C4-2B (cell line): ENCODE data around the gene CRY2.
"Not testable (repeated sequence)": the region's sequence is repeated elsewhere in the genome, so short reads cannot be mapped to it uniquely, and the experiment has no call there.

Experiments used
- H3K27ac ChIP-seq: fragments of 450-650 bp; 2 replicates; pipeline ENCODE4 v1.5.1; 2017
- ZFX ChIP-seq: fragments of 450-650 bp; IDR thresholded peaks from 2 replicates; pipeline ENCODE4 v1.6.1; 2017
- TF ChIP-seq, protein P1 (sequence below): fragments of 450-650 bp; conservative IDR thresholded peaks from 2 replicates; pipeline ENCODE4 v1.5.1; 2017; ENCODE audit warnings: mild to moderate bottlenecking

Gene CRY2

DNA sequence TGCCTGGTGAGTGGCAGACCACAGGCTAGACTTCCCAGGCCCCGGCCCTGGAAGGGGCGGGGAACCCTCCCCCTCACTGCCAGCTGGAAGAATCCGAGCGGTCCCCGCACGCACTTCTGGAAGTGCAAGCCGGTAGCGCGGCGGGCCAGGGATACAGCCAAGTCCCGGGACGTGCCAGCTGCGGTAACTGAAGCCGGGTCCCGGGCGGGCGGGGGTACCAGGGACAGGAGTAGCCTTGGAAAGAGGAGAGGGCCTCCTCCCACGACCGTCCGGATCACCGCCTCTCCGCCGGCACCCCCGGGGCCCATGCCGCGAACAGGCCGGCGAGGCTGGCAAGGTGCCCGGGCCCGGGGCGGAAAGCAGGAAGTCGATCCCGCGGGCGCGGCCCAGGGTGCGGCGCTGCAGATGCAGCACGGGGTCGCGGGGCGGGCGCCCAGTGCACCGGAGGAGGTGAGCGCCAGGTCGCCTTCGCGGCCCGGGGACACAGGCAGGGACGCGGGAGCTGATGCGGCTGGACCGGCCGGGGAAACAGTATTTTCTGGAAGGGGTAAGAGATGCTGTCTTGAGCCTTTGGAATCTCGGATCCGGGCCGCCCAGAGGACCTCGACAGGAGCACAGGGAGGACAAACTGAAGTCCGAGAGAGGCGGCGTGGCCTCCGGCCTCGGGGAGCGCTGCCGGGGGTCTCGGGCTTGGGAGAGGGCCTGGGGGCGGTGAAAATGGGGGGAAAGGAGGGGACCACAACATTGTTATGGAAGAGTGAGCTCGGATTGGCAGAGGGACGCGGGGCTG is 43.1 kb upstream of the CRY2 start:
- TF ChIP-seq, protein P1, sequence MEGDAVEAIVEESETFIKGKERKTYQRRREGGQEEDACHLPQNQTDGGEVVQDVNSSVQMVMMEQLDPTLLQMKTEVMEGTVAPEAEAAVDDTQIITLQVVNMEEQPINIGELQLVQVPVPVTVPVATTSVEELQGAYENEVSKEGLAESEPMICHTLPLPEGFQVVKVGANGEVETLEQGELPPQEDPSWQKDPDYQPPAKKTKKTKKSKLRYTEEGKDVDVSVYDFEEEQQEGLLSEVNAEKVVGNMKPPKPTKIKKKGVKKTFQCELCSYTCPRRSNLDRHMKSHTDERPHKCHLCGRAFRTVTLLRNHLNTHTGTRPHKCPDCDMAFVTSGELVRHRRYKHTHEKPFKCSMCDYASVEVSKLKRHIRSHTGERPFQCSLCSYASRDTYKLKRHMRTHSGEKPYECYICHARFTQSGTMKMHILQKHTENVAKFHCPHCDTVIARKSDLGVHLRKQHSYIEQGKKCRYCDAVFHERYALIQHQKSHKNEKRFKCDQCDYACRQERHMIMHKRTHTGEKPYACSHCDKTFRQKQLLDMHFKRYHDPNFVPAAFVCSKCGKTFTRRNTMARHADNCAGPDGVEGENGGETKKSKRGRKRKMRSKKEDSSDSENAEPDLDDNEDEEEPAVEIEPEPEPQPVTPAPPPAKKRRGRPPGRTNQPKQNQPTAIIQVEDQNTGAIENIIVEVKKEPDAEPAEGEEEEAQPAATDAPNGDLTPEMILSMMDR, result no peak
- TF ChIP-seq ZFX, result peak; percentile 22; the same call in 1 of the 2 replicates
- H3K27ac ChIP-seq, result peak overlapping the region; percentile 69

DNA sequence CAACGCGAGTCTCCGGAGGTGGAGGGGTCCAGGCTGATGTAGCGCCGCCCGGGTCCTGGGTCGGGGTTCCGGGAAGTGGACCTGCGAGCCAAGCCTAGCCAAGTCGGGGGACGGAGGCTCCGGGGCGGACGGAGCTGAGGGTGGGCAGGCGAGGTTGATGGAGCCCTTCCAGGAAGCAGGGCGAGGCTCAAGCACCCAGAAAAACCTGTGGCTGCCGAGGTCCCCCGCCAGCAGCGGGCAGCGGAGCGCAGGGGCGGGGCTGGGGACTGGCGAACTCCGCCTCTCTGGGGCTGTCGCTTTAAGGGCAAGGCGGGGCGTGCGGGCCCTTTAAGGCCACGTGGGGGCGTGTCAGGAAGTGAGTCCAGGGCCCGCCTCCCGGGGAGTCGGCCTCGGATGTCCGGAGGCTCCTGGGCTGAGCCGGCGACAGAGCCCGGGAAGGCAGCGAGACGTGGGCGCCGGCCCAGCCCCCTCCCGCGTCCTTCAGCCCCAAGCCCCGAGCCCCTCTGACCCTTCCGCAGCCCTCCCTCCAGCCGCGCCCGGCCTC is 42.4 kb upstream of the CRY2 start, which contains the start of gene SLC35C1:
Gene SLC35C1, plus strand, starts transcription at position 389 of the 544 bp plus-strand sequence. CDS start 653 bp downstream, outside the sequence.
- peak within 1 kb of the TSS; percentile 69 for H3K27ac ChIP-seq

DNA sequence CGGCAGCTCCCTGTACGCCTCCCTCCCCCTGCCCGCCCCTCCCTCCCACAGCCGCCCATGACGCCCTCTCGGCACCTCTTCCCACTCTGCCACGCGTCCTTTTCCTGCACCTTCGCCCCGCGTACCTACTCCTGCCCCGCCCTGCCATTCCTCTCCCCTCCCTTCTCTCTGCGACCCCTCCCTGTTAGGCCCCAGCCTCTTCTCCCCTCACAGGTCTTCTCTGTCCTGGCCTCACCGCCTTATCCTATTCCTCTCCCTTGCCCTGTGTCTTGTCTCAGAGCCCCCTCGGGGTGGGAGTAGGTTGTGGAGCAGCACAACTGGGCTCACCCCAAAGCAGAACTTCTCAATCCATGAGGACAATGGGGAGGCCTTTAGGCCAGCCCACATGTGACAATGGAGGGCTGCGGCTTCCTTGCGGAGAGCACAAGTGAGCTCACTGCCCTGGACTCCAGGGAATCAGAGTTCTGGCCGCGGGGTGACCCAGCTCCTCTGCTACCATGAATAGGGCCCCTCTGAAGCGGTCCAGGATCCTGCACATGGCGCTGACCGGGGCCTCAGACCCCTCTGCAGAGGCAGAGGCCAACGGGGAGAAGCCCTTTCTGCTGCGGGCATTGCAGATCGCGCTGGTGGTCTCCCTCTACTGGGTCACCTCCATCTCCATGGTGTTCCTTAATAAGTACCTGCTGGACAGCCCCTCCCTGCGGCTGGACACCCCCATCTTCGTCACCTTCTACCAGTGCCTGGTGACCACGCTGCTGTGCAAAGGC is 41.8 kb upstream of the CRY2 start:
- no peak for TF ChIP-seq ZFX
- TF ChIP-seq, protein P1, result no peak
- peak overlapping the region; percentile 69 for H3K27ac ChIP-seq

More for the DNA sequence above, 42.4 kb upstream of the CRY2 start, which contains the start of gene SLC35C1:
- TF ChIP-seq ZFX, result no peak
- TF ChIP-seq, protein P1, result no peak

DNA sequence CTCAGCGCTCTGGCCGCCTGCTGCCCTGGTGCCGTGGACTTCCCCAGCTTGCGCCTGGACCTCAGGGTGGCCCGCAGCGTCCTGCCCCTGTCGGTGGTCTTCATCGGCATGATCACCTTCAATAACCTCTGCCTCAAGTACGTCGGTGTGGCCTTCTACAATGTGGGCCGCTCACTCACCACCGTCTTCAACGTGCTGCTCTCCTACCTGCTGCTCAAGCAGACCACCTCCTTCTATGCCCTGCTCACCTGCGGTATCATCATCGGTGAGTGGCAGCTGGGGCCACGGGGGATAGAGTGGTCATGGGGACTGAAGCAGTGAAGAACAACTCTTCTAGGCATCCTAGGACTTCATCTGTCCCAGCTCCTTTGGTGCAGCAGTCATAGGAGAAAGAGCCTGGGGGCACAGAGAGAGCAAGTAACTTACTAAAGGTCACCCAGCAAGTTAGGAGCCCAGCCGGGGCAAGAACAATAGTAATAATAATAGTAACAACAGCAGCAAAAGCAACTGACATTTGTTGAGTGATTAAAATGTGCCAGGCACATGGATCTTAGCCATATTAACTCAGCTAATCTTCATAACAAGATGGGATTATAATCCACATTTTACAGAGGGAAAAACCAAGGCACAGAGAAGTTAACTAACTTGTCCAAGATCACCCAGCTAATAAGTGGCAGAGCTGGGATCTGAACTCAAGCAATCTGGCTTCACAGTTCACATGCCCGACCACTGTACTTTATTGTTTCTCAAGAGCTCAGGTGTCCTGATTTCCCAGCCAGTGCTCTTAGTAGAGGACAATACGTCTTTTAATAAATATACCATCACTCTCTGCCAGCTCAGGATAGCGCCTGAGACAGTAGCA is 41.0 kb upstream of the CRY2 start:
- no peak for TF ChIP-seq ZFX
- TF ChIP-seq, protein P1, result no peak
- no peak overlapping the region; the same call in 1 of the 2 replicates for H3K27ac ChIP-seq

DNA sequence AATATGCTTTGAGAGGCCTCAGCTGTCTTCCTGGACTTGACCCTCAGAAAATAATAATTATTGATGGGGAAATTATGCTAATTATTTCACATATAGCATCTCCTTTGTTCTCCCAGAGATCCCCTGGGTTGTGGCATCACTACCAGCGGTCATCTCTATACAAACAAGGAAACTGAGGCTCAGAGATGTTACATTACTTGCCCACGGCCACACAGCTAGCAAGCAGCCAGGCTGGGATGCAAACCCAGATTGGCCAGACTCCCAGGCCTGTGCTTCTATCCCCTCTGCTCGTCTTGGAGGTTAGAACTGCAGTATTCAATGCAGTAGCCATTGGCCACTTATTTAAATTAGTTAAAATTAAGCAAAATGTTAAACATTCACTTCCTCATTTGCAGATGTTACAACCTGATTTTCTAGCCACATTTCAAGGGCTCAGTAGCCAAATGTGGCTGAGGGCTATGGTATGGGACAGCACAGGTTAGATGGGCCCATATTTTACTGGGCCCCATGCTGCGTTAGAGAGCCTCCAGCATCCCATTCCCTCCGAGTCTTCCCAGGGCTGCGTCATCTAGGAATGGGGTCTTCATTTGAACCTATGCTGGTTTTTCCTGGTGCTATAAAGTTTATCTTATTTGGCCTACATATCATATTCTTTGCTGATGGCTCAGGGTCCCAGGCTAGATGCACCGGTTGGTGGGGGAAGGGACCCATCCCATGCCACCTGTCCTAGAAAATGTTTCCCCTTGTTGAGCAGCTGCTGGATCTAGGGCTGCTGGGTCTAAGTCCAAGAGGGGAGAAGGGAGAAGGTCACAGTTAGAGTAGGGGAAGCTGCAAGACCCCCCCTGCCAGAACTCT is 40.1 kb upstream of the CRY2 start:
- TF ChIP-seq, protein P1, result no peak
- no peak for TF ChIP-seq ZFX
- H3K27ac ChIP-seq, result no peak overlapping the region

DNA sequence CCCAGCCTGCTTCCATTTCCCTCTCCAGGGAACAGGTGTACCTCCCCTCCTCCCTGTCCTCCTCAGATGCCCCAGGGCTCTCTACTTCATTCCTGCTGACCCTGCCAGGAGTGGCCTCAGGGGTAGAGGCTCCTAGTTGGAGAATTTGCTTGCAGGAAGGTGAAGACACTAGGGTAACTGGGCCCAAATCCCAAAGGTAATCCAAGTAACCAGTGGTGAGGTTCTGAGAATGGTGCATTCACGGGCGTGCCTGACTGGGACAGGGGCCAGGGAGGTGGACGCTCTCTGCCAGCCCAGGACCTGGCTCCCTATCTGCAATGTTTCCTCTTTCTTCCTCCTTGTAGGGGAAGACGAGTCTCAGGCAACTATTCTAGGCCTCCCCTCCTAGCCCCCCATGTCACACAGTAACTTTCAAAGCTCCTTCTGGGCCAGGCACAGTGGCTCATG is 39.5 kb upstream of the CRY2 start:
- H3K27ac ChIP-seq, result no peak overlapping the region
- TF ChIP-seq, protein P1, result no peak
- no peak for TF ChIP-seq ZFX

DNA sequence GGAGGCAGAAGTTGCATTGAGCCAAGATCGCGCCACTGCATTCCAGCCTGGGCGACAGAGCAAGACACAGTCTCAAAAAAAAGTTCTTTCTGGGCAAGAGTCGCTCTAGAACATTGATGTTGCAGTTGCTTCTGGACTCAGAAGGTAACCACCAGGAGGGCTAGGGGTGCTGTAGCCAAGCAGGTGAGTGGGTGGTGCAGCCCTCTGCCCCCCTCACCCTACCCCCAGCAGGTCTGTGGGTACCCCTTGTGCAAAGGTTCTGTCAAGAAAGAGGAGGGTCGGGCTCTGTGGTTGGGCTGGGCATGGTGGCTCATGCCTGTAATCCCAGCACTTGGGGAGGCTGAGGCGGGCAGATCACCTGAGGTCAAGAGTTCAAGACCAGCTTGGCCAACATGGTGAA is 38.8 kb upstream of the CRY2 start:
- not testable (repeated sequence) for H3K27ac ChIP-seq
